SK-N-SH treated with all-trans-retinoic acid at 6 μM for 48 hours (cell line): Measurements from ENCODE around the gene PDK3.

Source experiments
- CREB5 ChIP-seq: fragments of 250-450 bp; sonication (Bioruptor Pico); IDR thresholded peaks from 2 replicates; pipeline ENCODE4 v1.5.1; 2020; ENCODE audit warnings: low read depth, mild to moderate bottlenecking, moderate library complexity
- OSR1 ChIP-seq: fragments of 250-450 bp; sonication (Bioruptor Pico); IDR thresholded peaks from 2 replicates; pipeline ENCODE4 v1.8.0; 2022; ENCODE audit warnings: moderate library complexity, mild to moderate bottlenecking, inconsistent platforms
- TOX ChIP-seq: fragments of 250-450 bp; sonication (Bioruptor Pico); IDR thresholded peaks from 2 replicates; pipeline ENCODE4 v1.8.0; 2021; ENCODE audit warnings: mild to moderate bottlenecking, moderate library complexity, borderline replicate concordance
- ZFP30 ChIP-seq: fragments of 450-650 bp; formaldehyde crosslinking; IDR thresholded peaks from 2 replicates; pipeline ENCODE4 v1.5.0; 2022; ENCODE audit warnings: mild to moderate bottlenecking, moderate library complexity
- ZNF8 ChIP-seq: fragments of 450-650 bp; formaldehyde crosslinking; IDR thresholded peaks from 2 replicates; pipeline ENCODE4 v1.5.0; 2020; ENCODE audit warnings: mild to moderate bottlenecking, moderate library complexity
- TF ChIP-seq, protein P1 (sequence below): fragments of 250-450 bp; sonication (Bioruptor Pico); IDR thresholded peaks from 2 replicates; pipeline ENCODE4 v1.5.1; 2021; ENCODE audit warnings: mild to moderate bottlenecking, moderate library complexity

GRCh38 chrX:24563291-24564010 lies 98.4 kb downstream of the PDK3 start:
- TF ChIP-seq CREB5 (CRISPR knock-in tag) (no peak), ZFP30 (CRISPR knock-in tag) (no peak), ZNF8 (CRISPR knock-in tag) (no peak), TOX (CRISPR knock-in tag) (no peak), OSR1 (CRISPR knock-in tag) (no peak)
- TF ChIP-seq, protein P1, sequence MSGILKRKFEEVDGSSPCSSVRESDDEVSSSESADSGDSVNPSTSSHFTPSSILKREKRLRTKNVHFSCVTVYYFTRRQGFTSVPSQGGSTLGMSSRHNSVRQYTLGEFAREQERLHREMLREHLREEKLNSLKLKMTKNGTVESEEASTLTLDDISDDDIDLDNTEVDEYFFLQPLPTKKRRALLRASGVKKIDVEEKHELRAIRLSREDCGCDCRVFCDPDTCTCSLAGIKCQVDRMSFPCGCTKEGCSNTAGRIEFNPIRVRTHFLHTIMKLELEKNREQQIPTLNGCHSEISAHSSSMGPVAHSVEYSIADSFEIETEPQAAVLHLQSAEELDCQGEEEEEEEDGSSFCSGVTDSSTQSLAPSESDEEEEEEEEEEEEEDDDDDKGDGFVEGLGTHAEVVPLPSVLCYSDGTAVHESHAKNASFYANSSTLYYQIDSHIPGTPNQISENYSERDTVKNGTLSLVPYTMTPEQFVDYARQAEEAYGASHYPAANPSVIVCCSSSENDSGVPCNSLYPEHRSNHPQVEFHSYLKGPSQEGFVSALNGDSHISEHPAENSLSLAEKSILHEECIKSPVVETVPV (CRISPR knock-in tag), result no peak
